CD14-positive monocyte (primary cell): Measurements from ENCODE around the gene PTK6. TPM values are rescaled to one million over a fixed set of nuclear protein-coding genes. Genes with fewer than 3 reads are reported as not detected.

Experiments
- DNase-seq, 3 donors: peaks; one replicate each; pipeline ENCODE4 v3.0.0-alpha.2; 2011 to 2022
- H2AFZ ChIP-seq: 2 replicates; pipeline ENCODE4 v1.6.0; 2012; ENCODE audit warnings: mild to moderate bottlenecking, low read depth, low read length, inconsistent platforms; ENCODE audit not compliant: insufficient read depth, poor library complexity, severe bottlenecking
- H3K27ac ChIP-seq, 2 donors: 1 replicate in 1 of 2; 2 replicates in 1 of 2; pipeline ENCODE4 v1.5.1; 2012 to 2013; ENCODE audit warnings: low read length in 2 of 2, control low read depth in 1 of 2, inconsistent platforms in 1 of 2, low read depth in 1 of 2, mild to moderate bottlenecking in 1 of 2
- H3K27me3 ChIP-seq, 2 donors: one replicate each; pipeline versions ENCODE4 v1.6.0 to v1.6.1; 2011 to 2013; ENCODE audit warnings: low read length in 2 of 2; ENCODE audit not compliant: control insufficient read depth in 2 of 2, insufficient read depth in 2 of 2
- H3K36me3 ChIP-seq, 2 donors: replicated peaks in 1 of 2; 1 replicate in 1 of 2; 2 replicates in 1 of 2; pipeline versions ENCODE4 v1.5.1 to v1.6.1; 2012 to 2013; ENCODE audit warnings: low read length in 2 of 2, control low read depth in 1 of 2, inconsistent platforms in 1 of 2, mild to moderate bottlenecking in 1 of 2; ENCODE audit not compliant: insufficient read depth in 2 of 2, control insufficient read depth in 1 of 2
- H3K4me1 ChIP-seq, 2 donors: 1 replicate in 1 of 2; 2 replicates in 1 of 2; pipeline versions ENCODE4 v1.5.1 to v1.6.1; 2012 to 2013; ENCODE audit warnings: low read length in 2 of 2, control low read depth in 1 of 2, inconsistent platforms in 1 of 2, mild to moderate bottlenecking in 1 of 2, moderate library complexity in 1 of 2; ENCODE audit not compliant: insufficient read depth in 2 of 2, control insufficient read depth in 1 of 2
- H3K4me2 ChIP-seq: replicated peaks from 2 replicates; pipeline ENCODE3; 2012; ENCODE audit warnings: low read length, moderate library complexity, mild to moderate bottlenecking; ENCODE audit not compliant: poor library complexity, severe bottlenecking; ENCODE audit errors: extremely low read depth
- H3K4me3 ChIP-seq, 3 experiments: fragments of 200-600 bp in 1 of 3; sonication (generic) in 1 of 3; replicated peaks in 1 of 3; 1 replicate in 2 of 3; 2 replicates in 1 of 3; pipeline ENCODE4 v1.5.1; 2011 to 2013; ENCODE audit warnings: low read length in 3 of 3, mild to moderate bottlenecking in 3 of 3, control low read depth in 2 of 3, low read depth in 2 of 3, inconsistent platforms in 1 of 3, moderate library complexity in 1 of 3
- H3K79me2 ChIP-seq: 2 replicates; pipeline ENCODE4 v1.6.0; 2012; ENCODE audit warnings: mild to moderate bottlenecking, control low read depth, inconsistent platforms, low read length, moderate library complexity; ENCODE audit not compliant: insufficient read depth
- H3K9ac ChIP-seq: 2 replicates; pipeline ENCODE4 v1.6.0; 2017; ENCODE audit warnings: low read length, mild to moderate bottlenecking; ENCODE audit not compliant: insufficient read depth, poor library complexity, severe bottlenecking
- H3K9me3 ChIP-seq, 2 donors: replicated peaks in 1 of 2; 1 replicate in 1 of 2; 2 replicates in 1 of 2; pipeline versions ENCODE4 v1.5.1 to v1.6.1; 2012 to 2013; ENCODE audit warnings: low read length in 2 of 2, control low read depth in 1 of 2; ENCODE audit not compliant: control insufficient read depth in 1 of 2, insufficient read depth in 1 of 2
- H4K20me1 ChIP-seq: 2 replicates; pipeline ENCODE4 v1.6.0; 2012; ENCODE audit warnings: mild to moderate bottlenecking, low read length, control low read depth, moderate library complexity; ENCODE audit not compliant: insufficient read depth
- H3K27ac Mint-ChIP-seq, 7 donors: one replicate each; pipeline ENCODE4 v1.8.0; 2020; ENCODE audit warnings: mild to moderate bottlenecking in 7 of 7, mixed read lengths in 7 of 7, moderate library complexity in 6 of 7, inconsistent platforms in 2 of 7
- H3K27me3 Mint-ChIP-seq, 3 donors: one replicate each; pipeline ENCODE4 v1.8.0; 2021 to 2022; ENCODE audit warnings: low read depth in 3 of 3, mild to moderate bottlenecking in 3 of 3, mixed read lengths in 3 of 3, moderate library complexity in 3 of 3, inconsistent platforms in 1 of 3
- H3K36me3 Mint-ChIP-seq, 2 donors: one replicate each; pipeline ENCODE4 v1.8.0; 2020; ENCODE audit warnings: mixed read lengths in 2 of 2, inconsistent platforms in 1 of 2, mild to moderate bottlenecking in 1 of 2
- H3K4me1 Mint-ChIP-seq: one replicate; pipeline ENCODE4 v1.8.0; 2020; ENCODE audit warnings: mild to moderate bottlenecking, mixed read lengths
- H3K4me3 Mint-ChIP-seq, 2 donors: one replicate each; pipeline ENCODE4 v1.8.0; 2020; ENCODE audit warnings: mild to moderate bottlenecking in 2 of 2, mixed read lengths in 2 of 2, moderate library complexity in 1 of 2
- H3K9me3 Mint-ChIP-seq, 7 donors: one replicate each; pipeline ENCODE4 v1.8.0; 2020 to 2022; ENCODE audit warnings: mixed read lengths in 7 of 7, mild to moderate bottlenecking in 6 of 7, moderate library complexity in 6 of 7, inconsistent platforms in 2 of 7
- WGBS: methylation state at CpG from one replicate; pipeline ENCODE4 v1.1.5; 2013; ENCODE audit warnings: missing lambda C conversion rate; ENCODE audit not compliant: insufficient coverage; 5-methylcytosine and 5-hydroxymethylcytosine counted together
- intact Hi-C, 2 donors: fragments of 100-400 bp; cut with micrococcal nuclease; formaldehyde crosslinking; loops; one replicate each; pipeline versions ENCODE4 v1.15.0 to v1.15.1; 2023
- polyA plus RNA-seq, 3 donors: library from polyadenylated mRNA; depleted of rRNA in 1 of 3; unstranded in 2 of 3; stranded (reverse) in 1 of 3; fragments of 300-500 nt in 2 of 3; fragments of >200 nt in 1 of 3; fragmentation: Illumina TruSeq in 2 of 3; gene quantifications; 1 replicate in 2 of 3; 2 replicates in 1 of 3; pipeline ENCODE4 v1.2.3, GENCODE V29; 2012 to 2021
- TF ChIP-seq, protein P1 (sequence below): fragments of 200-600 bp; IDR thresholded peaks from one replicate; pipeline ENCODE4 v1.8.0; 2022; ENCODE audit warnings: antibody characterized with exemption, mild to moderate bottlenecking

The PTK6 gene
- polyA plus RNA-seq, 3 donors, result 0.66 to 4.1 (median 1.5) TPM

GRCh38 chr20:63554361-63555278, 17.4 kb upstream of the PTK6 start:
- peak overlapping the region in 1 of 3 experiments; percentile 72 for H3K4me3 ChIP-seq
- H3K4me2 ChIP-seq, result peak overlapping the region; percentile 81
- peaks cover 45 to 81% (median 64%) of the 10 kb centered on the region in 3 donors for H3K27me3 Mint-ChIP-seq
- H3K9ac ChIP-seq, result no peak overlapping the region
- intact Hi-C loops, result no loop called here
- peaks cover 0 to under 1% of the 10 kb centered on the region in 2 donors for H3K36me3 ChIP-seq
- peak overlapping the region; percentile 37 to 62 for H3K4me3 Mint-ChIP-seq
- peaks cover 2 to 56% of the 10 kb centered on the region in 2 donors for H3K27me3 ChIP-seq
- no peak for DNase-seq
- H3K36me3 Mint-ChIP-seq, result peaks cover 8 to 12% of the 10 kb centered on the region in 2 donors
- TF ChIP-seq, protein P1, sequence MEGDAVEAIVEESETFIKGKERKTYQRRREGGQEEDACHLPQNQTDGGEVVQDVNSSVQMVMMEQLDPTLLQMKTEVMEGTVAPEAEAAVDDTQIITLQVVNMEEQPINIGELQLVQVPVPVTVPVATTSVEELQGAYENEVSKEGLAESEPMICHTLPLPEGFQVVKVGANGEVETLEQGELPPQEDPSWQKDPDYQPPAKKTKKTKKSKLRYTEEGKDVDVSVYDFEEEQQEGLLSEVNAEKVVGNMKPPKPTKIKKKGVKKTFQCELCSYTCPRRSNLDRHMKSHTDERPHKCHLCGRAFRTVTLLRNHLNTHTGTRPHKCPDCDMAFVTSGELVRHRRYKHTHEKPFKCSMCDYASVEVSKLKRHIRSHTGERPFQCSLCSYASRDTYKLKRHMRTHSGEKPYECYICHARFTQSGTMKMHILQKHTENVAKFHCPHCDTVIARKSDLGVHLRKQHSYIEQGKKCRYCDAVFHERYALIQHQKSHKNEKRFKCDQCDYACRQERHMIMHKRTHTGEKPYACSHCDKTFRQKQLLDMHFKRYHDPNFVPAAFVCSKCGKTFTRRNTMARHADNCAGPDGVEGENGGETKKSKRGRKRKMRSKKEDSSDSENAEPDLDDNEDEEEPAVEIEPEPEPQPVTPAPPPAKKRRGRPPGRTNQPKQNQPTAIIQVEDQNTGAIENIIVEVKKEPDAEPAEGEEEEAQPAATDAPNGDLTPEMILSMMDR, result no peak
- H2AFZ ChIP-seq, result no peak overlapping the region
- no peaks in the 10 kb centered on the region for H3K79me2 ChIP-seq
- peaks cover 0 to 7% of the 10 kb centered on the region in 2 donors for H3K9me3 ChIP-seq
- H3K4me1 Mint-ChIP-seq, result peaks cover 10% of the 10 kb centered on the region
- peak overlapping the region in 1 of 7 donors; percentile 31 for H3K27ac Mint-ChIP-seq
- no peak overlapping the region for H3K27ac ChIP-seq
- WGBS, result 71% methylated on average over 38 of the region's 38 CpGs
- H3K9me3 Mint-ChIP-seq, result peaks cover 4 to 16% (median 6%) of the 10 kb centered on the region in 7 donors
- peaks cover 15 to 22% of the 10 kb centered on the region in 2 donors for H3K4me1 ChIP-seq
- peaks cover 39% of the 10 kb centered on the region for H4K20me1 ChIP-seq

GRCh38 chr20:63553933-63554290, 16.7 kb upstream of the PTK6 start, which contains the start of gene FNDC11:
Gene FNDC11 (plus strand): TSS chr20:63554159. CDS start chr20:63555664, 1,505 bp downstream.
- peak within 1 kb of the TSS in 2 of 7 donors; percentile 30 to 31 for H3K27ac Mint-ChIP-seq
- Histone ChIP-seq H3K27me3 (peaks cover 2 to 59% of the 10 kb centered on the region in 2 donors), H2AFZ (peak within 1 kb of the TSS; percentile 71), H3K27ac (no peak within 1 kb of the TSS), H3K4me2 (peak within 1 kb of the TSS; percentile 81), H3K36me3 (no peaks in the 10 kb centered on the region), H3K79me2 (no peaks in the 10 kb centered on the region), H4K20me1 (peaks cover 35% of the 10 kb centered on the region), H3K9ac (peak within 1 kb of the TSS; percentile 15), H3K9me3 (peaks cover 0 to 7% of the 10 kb centered on the region in 2 donors), H3K4me1 (peaks cover 15 to 22% of the 10 kb centered on the region in 2 donors), H3K4me3 (peak within 1 kb of the TSS; percentile 3 to 72 (median 28))
- H3K4me1 Mint-ChIP-seq, result peaks cover 10% of the 10 kb centered on the region
- H3K27me3 Mint-ChIP-seq, result peaks cover 50 to 84% (median 69%) of the 10 kb centered on the region in 3 donors
- H3K36me3 Mint-ChIP-seq, result peaks cover 5 to 7% of the 10 kb centered on the region in 2 donors
- peak within 1 kb of the TSS; percentile 49 to 62 for H3K4me3 Mint-ChIP-seq
- intact Hi-C loops, result no loop called here
- 2% methylated on average over 30 of the region's 34 CpGs for WGBS
- peaks cover 2 to 12% (median 6%) of the 10 kb centered on the region in 7 donors for H3K9me3 Mint-ChIP-seq
- TF ChIP-seq, protein P1, result no peak
- DNase-seq, result peak in 1 of 3 donors; percentile 39
